Gastrocnemius medialis (tissue), 4 donors: Measurements from ENCODE around the gene COL23A1. TPM values are rescaled to one million over a fixed set of nuclear protein-coding genes. Genes with fewer than 3 reads are reported as not detected.
"Not testable (repeated sequence)": the region's sequence is repeated elsewhere in the genome, so short reads cannot be mapped to it uniquely, and the experiment has no call there.

ENCODE experiments used
- ATAC-seq, 2 donors: fragments of 150-250 bp; one replicate each; pipeline ENCODE4 v1.9.1; 2016
- DNase-seq, 2 donors: peaks; one replicate each; pipeline ENCODE4 v3.0.0-alpha.2; 2019
- H3K27ac ChIP-seq, 4 donors: fragments of 200-600 bp; sonication (generic); 1 replicate in 1 of 4; 2 replicates in 3 of 4; pipeline ENCODE4 v1.5.1; 2016 to 2018; ENCODE audit warnings: mild to moderate bottlenecking in 2 of 4, moderate library complexity in 1 of 4
- H3K27me3 ChIP-seq, 3 donors: fragments of 200-600 bp; sonication (generic) in 2 of 3; 1 replicate in 1 of 3; 2 replicates in 2 of 3; pipeline versions ENCODE4 v1.5.1 to v1.6.0; 2016 to 2019; ENCODE audit warnings: mild to moderate bottlenecking in 1 of 3, moderate library complexity in 1 of 3
- H3K36me3 ChIP-seq, 2 donors: fragments of 200-600 bp; sonication (generic) in 1 of 2; one replicate each; pipeline ENCODE4 v1.5.1; 2017 to 2018
- H3K4me1 ChIP-seq, 2 donors: fragments of 200-600 bp; sonication (generic) in 1 of 2; one replicate each; pipeline ENCODE4 v1.5.1; 2016 to 2017; ENCODE audit warnings: mild to moderate bottlenecking in 2 of 2
- H3K4me3 ChIP-seq, 4 donors: fragments of 200-600 bp; sonication (generic) in 3 of 4; 1 replicate in 1 of 4; 2 replicates in 3 of 4; pipeline ENCODE4 v1.5.1; 2016 to 2019; ENCODE audit warnings: mild to moderate bottlenecking in 2 of 4
- H3K9me3 ChIP-seq, 3 donors: fragments of 200-600 bp; sonication (generic) in 2 of 3; 1 replicate in 1 of 3; 2 replicates in 2 of 3; pipeline ENCODE4 v1.5.1; 2016 to 2019
- CTCF ChIP-seq, 5 experiments: fragments of 450-650 bp in 3 of 5; fragments of 200-600 bp in 2 of 5; sonication (generic) in 2 of 5; IDR thresholded peaks in 4 of 5; conservative IDR thresholded peaks in 1 of 5; 1 replicate in 4 of 5; 2 replicates in 1 of 5; pipeline ENCODE4 v1.5.1; 2016 to 2019; ENCODE audit warnings: antibody characterized with exemption in 5 of 5, mild to moderate bottlenecking in 3 of 5, moderate library complexity in 3 of 5
- POLR2A ChIP-seq, 2 donors: fragments of 450-650 bp; IDR thresholded peaks; one replicate each; pipeline ENCODE4 v1.6.1; 2017; ENCODE audit warnings: antibody characterized with exemption in 2 of 2, mild to moderate bottlenecking in 2 of 2, moderate library complexity in 2 of 2
- in situ Hi-C, 4 donors: fragments of 200-750 bp; cut with MboI; loops; one replicate each; pipeline versions ENCODE4 v1.15.0 to v1.8.0; 2017; ENCODE audit warnings: low sequenced_read_pairs in 4 of 4
- intact Hi-C: fragments of 100-400 bp; cut with DNase I; formaldehyde crosslinking; loops from one replicate; pipeline ENCODE4 v1.15.1; 2023; ENCODE audit warnings: low total_unique reads
- total RNA-seq, 4 donors: library from RNA; depleted of rRNA; stranded (reverse); fragments of >200 nt; gene quantifications; one replicate each; pipeline versions ENCODE4 v1.1.0 to v1.2.3, GENCODE V29; 2016

COL23A1 gene
- total RNA-seq, 4 donors from 2014 or later: 0.62 to 1.1 (median 0.97) TPM; not detected in 1

GRCh38 chr5:178370102-178370501 is 220.1 kb downstream of the COL23A1 start:
- DNase-seq (no peak), ATAC-seq (no peak)
- H3K4me3 ChIP-seq: no peak overlapping the region
- TF ChIP-seq POLR2A (IDR thresholded peaks at IDR 0.05): no peak
- no peak for TF ChIP-seq CTCF (IDR thresholded peaks at IDR 0.05 in 4 of 5, conservative IDR thresholded peaks at IDR 0.05 in 1 of 5)
- H3K27me3 ChIP-seq: peaks cover 6 to 19% (median 12%) of the 10 kb centered on the region in 3 donors
- in situ Hi-C loops: no loop called here
- intact Hi-C loops: no loop called here
- no peaks in the 10 kb centered on the region for H3K36me3 ChIP-seq
- no peaks in the 10 kb centered on the region for H3K4me1 ChIP-seq
- H3K9me3 ChIP-seq: no peaks in the 10 kb centered on the region
- H3K27ac ChIP-seq: no peak overlapping the region

GRCh38 chr5:178369469-178369868 is 220.7 kb downstream of the COL23A1 start:
- H3K36me3 ChIP-seq, H3K27ac ChIP-seq, H3K4me3 ChIP-seq, DNase-seq, in situ Hi-C loops, intact Hi-C loops, H3K4me1 ChIP-seq, ATAC-seq, H3K9me3 ChIP-seq: not testable (repeated sequence)
- H3K27me3 ChIP-seq: peaks cover 6 to 19% (median 12%) of the 10 kb centered on the region in 3 donors

- Histone ChIP-seq H3K9me3 (no peaks in the 10 kb centered on the region), H3K27ac (no peak overlapping the region), H3K27me3 (peaks cover 6 to 18% (median 6%) of the 10 kb centered on the region in 3 donors), H3K4me3 (no peak overlapping the region), H3K36me3 (no peaks in the 10 kb centered on the region), H3K4me1 (no peaks in the 10 kb centered on the region)
- no peak for DNase-seq
- TF ChIP-seq POLR2A (IDR thresholded peaks at IDR 0.05) (no peak), CTCF (IDR thresholded peaks at IDR 0.05 in 4 of 5, conservative IDR thresholded peaks at IDR 0.05 in 1 of 5) (no peak)
- no peak for ATAC-seq
- in situ Hi-C loops: no loop called here
- intact Hi-C loops: no loop called here
These were observed 221.4 kb downstream of the COL23A1 start for GRCh38 chr5:178368716-178369300.

- H3K27ac ChIP-seq: no peak overlapping the region
- ATAC-seq (no peak), DNase-seq (no peak)
- no peaks in the 10 kb centered on the region for H3K36me3 ChIP-seq
- H3K27me3 ChIP-seq: peaks cover 2 to 13% (median 6%) of the 10 kb centered on the region in 3 donors
- in situ Hi-C loops: no loop called here
- no peaks in the 10 kb centered on the region for H3K4me1 ChIP-seq
- intact Hi-C loops: no loop called here
- no peak overlapping the region for H3K4me3 ChIP-seq
- no peak for TF ChIP-seq CTCF (IDR thresholded peaks at IDR 0.05 in 4 of 5, conservative IDR thresholded peaks at IDR 0.05 in 1 of 5)
- TF ChIP-seq POLR2A (IDR thresholded peaks at IDR 0.05): no peak
- H3K9me3 ChIP-seq: no peaks in the 10 kb centered on the region
These were observed 221.9 kb downstream of the COL23A1 start for GRCh38 chr5:178368274-178368673.

GRCh38 chr5:178367736-178368120 is 222.5 kb downstream of the COL23A1 start:
- intact Hi-C loops: no loop called here

More at GRCh38 chr5:178367736-178368120, 222.5 kb downstream of the COL23A1 start:
- Histone ChIP-seq H3K9me3 (no peaks in the 10 kb centered on the region), H3K27ac (no peak overlapping the region), H3K4me1 (no peaks in the 10 kb centered on the region), H3K27me3 (peaks cover 0 to 11% (median 6%) of the 10 kb centered on the region in 3 donors), H3K36me3 (no peaks in the 10 kb centered on the region), H3K4me3 (no peak overlapping the region)
- in situ Hi-C loops: no loop called here
- ATAC-seq (no peak), DNase-seq (no peak)
- TF ChIP-seq CTCF (IDR thresholded peaks at IDR 0.05 in 4 of 5, conservative IDR thresholded peaks at IDR 0.05 in 1 of 5): no peak
- TF ChIP-seq POLR2A (IDR thresholded peaks at IDR 0.05): no peak
